Parathyroid adenoma (tissue), 2 donors: ENCODE results near the gene ABHD12.

Source experiments
- H2AFZ ChIP-seq: fragments of 300-600 bp; sonication (generic); one replicate; pipeline ENCODE4 v1.7.0; 2017; ENCODE audit warnings: antibody characterized with exemption, mild to moderate bottlenecking
- H3K27ac ChIP-seq: fragments of 300-600 bp; sonication (generic); one replicate; pipeline ENCODE4 v1.7.0; 2017
- H3K27me3 ChIP-seq: fragments of 300-600 bp; sonication (generic); one replicate; pipeline ENCODE4 v1.7.0; 2017; ENCODE audit warnings: low read length; ENCODE audit not compliant: control insufficient read depth, insufficient read depth
- H3K36me3 ChIP-seq: fragments of 300-600 bp; sonication (generic); one replicate; pipeline ENCODE4 v1.7.0; 2017; ENCODE audit warnings: low read length; ENCODE audit not compliant: control insufficient read depth, insufficient read depth
- H3K4me1 ChIP-seq: fragments of 300-600 bp; sonication (generic); one replicate; pipeline ENCODE4 v1.7.0; 2017; ENCODE audit warnings: control low read depth
- H3K4me2 ChIP-seq: fragments of 300-600 bp; sonication (generic); one replicate; pipeline ENCODE4 v1.7.0; 2017; ENCODE audit warnings: low read length
- H3K4me3 ChIP-seq: fragments of 300-600 bp; sonication (generic); one replicate; pipeline ENCODE4 v1.7.0; 2017; ENCODE audit warnings: low read depth, low read length
- H3K79me2 ChIP-seq: fragments of 300-600 bp; sonication (generic); one replicate; pipeline ENCODE4 v1.7.0; 2017; ENCODE audit warnings: control low read depth
- H3K9ac ChIP-seq: fragments of 300-600 bp; sonication (generic); one replicate; pipeline ENCODE4 v1.7.0; 2017; ENCODE audit warnings: mild to moderate bottlenecking
- H3K9me3 ChIP-seq: fragments of 300-600 bp; sonication (generic); one replicate; pipeline ENCODE4 v1.7.0; 2017; ENCODE audit warnings: low read length; ENCODE audit not compliant: control insufficient read depth
- CTCF ChIP-seq: fragments of 300-600 bp; sonication (generic); IDR thresholded peaks from one replicate; pipeline ENCODE4 v1.7.0; 2017; ENCODE audit warnings: antibody characterized with exemption, mild to moderate bottlenecking
- donor health status: primary hyperparathyroidism.

The ABHD12 gene

GRCh38 chr20:25254986-25255680, 135.5 kb downstream of the ABHD12 start:
- H3K9me3 ChIP-seq: no peaks in the 10 kb centered on the region
- H3K9ac ChIP-seq: no peak overlapping the region
- H3K79me2 ChIP-seq: peaks cover 31% of the 10 kb centered on the region
- H3K4me3 ChIP-seq: no peak overlapping the region
- no peak for TF ChIP-seq CTCF
- no peaks in the 10 kb centered on the region for H3K27me3 ChIP-seq
- H3K36me3 ChIP-seq: no peaks in the 10 kb centered on the region
- peaks cover 3% of the 10 kb centered on the region for H3K4me1 ChIP-seq
- H3K27ac ChIP-seq: no peak overlapping the region
- no peak overlapping the region for H2AFZ ChIP-seq
- no peak overlapping the region for H3K4me2 ChIP-seq

GRCh38 chr20:25254571-25254970, 136.1 kb downstream of the ABHD12 start:
- TF ChIP-seq CTCF: no peak
- H3K79me2 ChIP-seq: peaks cover 35% of the 10 kb centered on the region
- no peaks in the 10 kb centered on the region for H3K36me3 ChIP-seq
- no peak overlapping the region for H3K27ac ChIP-seq
- no peak overlapping the region for H3K4me2 ChIP-seq
- H3K4me3 ChIP-seq: no peak overlapping the region
- H3K27me3 ChIP-seq: no peaks in the 10 kb centered on the region
- H3K9ac ChIP-seq: no peak overlapping the region
- no peaks in the 10 kb centered on the region for H3K9me3 ChIP-seq
- H2AFZ ChIP-seq: no peak overlapping the region
- H3K4me1 ChIP-seq: peaks cover 3% of the 10 kb centered on the region

GRCh38 chr20:25253606-25254275, 136.9 kb downstream of the ABHD12 start:
- Histone ChIP-seq H3K9ac (no peak overlapping the region), H3K4me1 (peaks cover 7% of the 10 kb centered on the region), H3K27me3 (no peaks in the 10 kb centered on the region), H3K79me2 (peaks cover 37% of the 10 kb centered on the region), H2AFZ (no peak overlapping the region), H3K36me3 (no peaks in the 10 kb centered on the region), H3K9me3 (no peaks in the 10 kb centered on the region), H3K27ac (no peak overlapping the region), H3K4me2 (no peak overlapping the region), H3K4me3 (no peak overlapping the region)
- TF ChIP-seq CTCF: no peak

GRCh38 chr20:25252686-25253421, 137.8 kb downstream of the ABHD12 start:
- Histone ChIP-seq H2AFZ (no peak overlapping the region), H3K27ac (no peak overlapping the region), H3K27me3 (no peaks in the 10 kb centered on the region), H3K9me3 (no peaks in the 10 kb centered on the region), H3K4me3 (no peak overlapping the region), H3K4me2 (no peak overlapping the region), H3K79me2 (peaks cover 35% of the 10 kb centered on the region), H3K36me3 (no peaks in the 10 kb centered on the region), H3K4me1 (peaks cover 7% of the 10 kb centered on the region), H3K9ac (no peak overlapping the region)
- TF ChIP-seq CTCF: no peak
